DMS79 treated with DMSO at 0.1 percent for 48 hours (cell line): ENCODE results near the gene SGTA.

Source experiments
- DNase-seq: peaks from one replicate; lab custom pipeline; 2025; lab: John Stamatoyannopoulos, UW

The SGTA gene

GRCh38 chr19:2809387-2810140 is 26.5 kb upstream of the SGTA start:
- DNase-seq = no peak

- DNase-seq = no peak
Observed at GRCh38 chr19:2808129-2808941, 25.3 kb upstream of the SGTA start.

- no peak for DNase-seq
Observed at GRCh38 chr19:2807379-2808128, 24.5 kb upstream of the SGTA start.

- no peak for DNase-seq
Observed at GRCh38 chr19:2806736-2807378, 23.8 kb upstream of the SGTA start.

GRCh38 chr19:2805991-2806649 is 23.0 kb upstream of the SGTA start:
- DNase-seq = no peak

GRCh38 chr19:2805261-2805900 is 22.3 kb upstream of the SGTA start:
- DNase-seq = no peak

GRCh38 chr19:2804156-2805004 is 21.3 kb upstream of the SGTA start:
- no peak for DNase-seq

GRCh38 chr19:2803486-2804155 is 20.5 kb upstream of the SGTA start:
- DNase-seq = no peak

- DNase-seq = no peak
Observed at GRCh38 chr19:2802826-2803225, 19.8 kb upstream of the SGTA start.

GRCh38 chr19:2800506-2800905 is 17.4 kb upstream of the SGTA start:
- DNase-seq = no peak

- no peak for DNase-seq
Observed at GRCh38 chr19:2799273-2800020, 16.4 kb upstream of the SGTA start.

GRCh38 chr19:2798733-2799132 is 15.7 kb upstream of the SGTA start:
- no peak for DNase-seq

GRCh38 chr19:2798158-2798685 is 15.1 kb upstream of the SGTA start:
- DNase-seq = no peak

- no peak for DNase-seq
Observed at GRCh38 chr19:2797280-2797679, 14.2 kb upstream of the SGTA start.

GRCh38 chr19:2796659-2797266 is 13.7 kb upstream of the SGTA start:
- DNase-seq = no peak

- DNase-seq = no peak
Observed at GRCh38 chr19:2795827-2796658, 13.0 kb upstream of the SGTA start.

GRCh38 chr19:2793577-2793976 is 10.5 kb upstream of the SGTA start:
- DNase-seq = no peak
